ENCODE measurements around the gene TMEM54.

TMEM54 gene

DNA sequence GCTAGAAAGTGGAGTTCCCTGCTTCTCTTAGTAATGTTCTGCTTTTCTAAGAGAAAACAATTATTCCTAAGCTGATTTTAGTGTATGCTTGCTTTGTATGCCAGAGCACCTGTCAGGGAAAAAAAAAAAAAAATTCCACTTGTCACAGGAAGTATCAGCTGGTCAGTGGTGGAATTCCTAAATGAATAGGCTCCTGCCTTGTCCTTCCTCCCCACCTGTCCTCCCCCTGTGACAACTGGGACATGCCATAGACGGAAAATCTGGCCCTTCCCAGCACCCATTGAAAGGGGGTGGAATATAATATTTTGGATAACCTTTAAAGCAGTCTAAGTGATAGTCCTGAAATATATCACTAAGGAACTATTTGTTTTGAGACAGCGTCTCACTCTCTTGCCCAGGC is 41.3 kb downstream of the TMEM54 start:
- no peak for DNase-seq

DNA sequence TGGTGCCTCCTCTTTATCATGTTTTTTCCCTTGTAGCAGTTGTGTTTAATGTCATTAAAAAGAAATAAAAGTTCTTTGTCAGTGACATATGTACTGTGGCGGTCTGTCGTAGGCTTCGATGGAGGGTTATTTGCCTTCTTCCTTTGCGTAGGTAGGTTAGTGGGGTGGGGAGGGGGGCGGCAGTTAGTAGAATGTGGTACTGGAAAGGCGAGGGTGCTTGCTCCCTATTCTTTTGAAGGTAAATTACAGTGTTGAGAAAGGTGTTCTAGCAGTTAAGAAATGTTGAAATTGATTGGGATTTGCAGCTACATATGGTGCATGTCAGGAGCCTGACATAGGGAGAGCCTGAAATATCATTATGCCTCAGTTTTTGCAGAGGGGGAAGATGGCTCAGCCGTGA is 42.4 kb downstream of the TMEM54 start:
- no peak for DNase-seq

DNA sequence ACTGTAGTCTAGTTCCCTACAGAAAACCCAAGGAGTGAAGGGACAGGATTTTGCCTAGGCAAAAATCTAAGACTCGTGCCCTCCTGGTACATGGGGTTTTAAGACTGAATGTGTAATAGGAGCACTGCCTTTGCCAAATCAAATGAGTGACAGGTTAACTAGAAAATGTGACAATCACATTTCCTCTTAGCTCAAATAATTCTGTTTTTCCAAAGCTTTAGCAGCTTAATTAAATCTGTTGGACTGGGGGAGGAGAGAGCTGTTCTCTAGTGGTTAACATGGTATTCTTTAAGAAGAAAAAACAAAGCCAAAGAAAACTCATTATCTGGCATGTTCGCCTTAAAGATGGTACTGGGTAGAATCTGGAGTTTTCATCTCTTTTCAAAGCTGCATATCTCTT is 43.1 kb downstream of the TMEM54 start:
- DNase-seq, result no peak

DNA sequence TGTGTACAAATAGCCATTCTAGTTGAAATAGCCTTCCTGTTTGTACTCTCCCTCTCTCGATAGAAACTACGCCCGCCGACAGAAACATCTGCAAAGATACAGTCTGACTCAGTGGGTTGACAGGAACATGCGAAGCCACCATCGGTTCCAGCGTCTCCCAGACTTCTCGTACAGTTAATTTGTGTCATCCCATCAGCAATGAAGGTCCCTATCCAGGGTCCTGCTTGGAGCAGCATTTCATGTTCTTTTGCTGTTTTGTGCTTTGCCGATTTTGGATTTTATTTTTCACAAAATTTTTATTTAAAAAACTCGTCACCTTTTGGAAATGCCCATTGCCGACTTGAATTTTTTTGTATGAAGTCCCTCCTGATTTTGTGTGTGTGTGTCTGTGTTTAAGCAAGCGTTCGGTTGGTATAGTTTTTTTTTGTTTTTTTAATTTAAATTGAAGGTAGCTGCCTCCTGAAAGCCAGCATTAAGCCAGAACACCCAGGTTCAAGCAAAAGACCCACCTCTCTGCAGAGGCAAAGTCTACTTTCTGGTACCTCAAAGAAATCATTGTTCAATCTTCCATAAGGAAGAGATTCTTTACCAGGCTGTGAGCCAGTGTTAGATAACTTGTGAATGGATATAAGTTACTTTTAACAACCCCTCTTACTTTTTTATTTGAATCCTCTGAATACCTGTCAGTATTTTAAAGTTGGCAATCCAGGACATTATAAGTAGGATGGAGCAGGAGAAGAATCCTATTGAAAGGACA is 45.1 kb downstream of the TMEM54 start:
- no peak for DNase-seq

DNA sequence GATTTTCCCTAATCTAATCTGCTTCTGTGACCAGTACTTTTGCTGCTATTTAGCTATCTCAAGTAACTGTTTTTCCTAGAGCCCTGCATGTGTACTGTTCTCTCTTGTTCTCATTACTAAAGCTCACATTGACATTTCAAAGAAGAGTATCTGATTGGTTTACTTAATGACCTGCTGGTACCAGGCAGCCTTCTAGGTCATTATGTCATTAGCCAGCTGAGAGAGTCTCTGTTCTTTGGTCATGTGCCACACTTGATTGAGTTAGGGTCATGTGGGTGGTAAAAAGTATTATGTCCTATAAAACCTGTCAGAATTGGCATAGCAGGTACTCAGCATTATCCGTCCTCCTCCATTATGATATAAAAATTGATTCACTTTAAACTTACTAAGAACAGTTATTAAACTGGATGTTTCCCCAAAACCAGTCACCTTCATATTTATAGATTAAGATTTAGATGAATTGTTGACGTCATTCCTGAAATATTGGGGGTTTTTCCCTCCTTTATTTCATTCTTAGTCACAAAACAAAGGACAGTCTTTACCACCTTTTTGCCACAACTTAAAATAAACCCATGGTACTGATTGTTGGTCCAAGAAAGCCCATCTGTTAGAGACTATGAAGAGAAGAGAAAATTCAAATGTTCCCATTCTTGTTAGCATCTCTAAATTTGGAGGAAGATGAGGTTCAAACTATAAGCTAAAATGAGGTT is 52.7 kb downstream of the TMEM54 start:
- DNase-seq, result no peak
